ENCODE data around the gene SIRT3.

SIRT3 gene

GRCh38 chr11:235997-236773 lies at the start of gene SIRT3:
SIRT3 (minus strand) TSS chr11:236342; CDS start chr11:236328, 14 bp downstream.
- peak; percentile 55 to 70 for DNase-seq (ENCODE audit: low read depth in 2 of 2)

DNA sequence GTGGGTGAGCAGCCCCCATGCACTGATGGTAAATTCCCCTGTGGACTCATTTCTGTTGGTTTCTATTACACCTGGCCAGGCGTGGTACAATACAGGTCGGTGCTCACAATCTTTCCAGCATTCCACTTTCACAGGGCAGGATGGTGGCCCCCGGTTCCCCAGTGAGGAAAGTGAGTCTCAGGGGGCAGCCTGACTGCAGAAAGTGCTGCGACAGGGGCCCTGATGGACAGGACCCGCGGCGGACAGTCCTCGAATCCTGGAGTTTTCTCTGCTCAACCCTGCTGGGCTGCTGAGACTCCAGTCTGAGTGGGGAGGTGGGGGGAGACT lies 49.7 kb upstream of the SIRT3 start:
- no peak for DNase-seq (ENCODE audit: low read depth in 2 of 2)

GRCh38 chr11:285021-285893 lies 49.1 kb upstream of the SIRT3 start:
- no peak for DNase-seq (ENCODE audit: low read depth in 2 of 2)

GRCh38 chr11:284105-285020 lies 48.2 kb upstream of the SIRT3 start:
- no peak for DNase-seq (ENCODE audit: low read depth in 2 of 2)

- DNase-seq (ENCODE audit: low read depth in 2 of 2): no peak
These were observed 47.4 kb upstream of the SIRT3 start for GRCh38 chr11:283405-284104.

GRCh38 chr11:282630-283360 lies 46.7 kb upstream of the SIRT3 start:
- DNase-seq (ENCODE audit: low read depth in 2 of 2): no peak

- no peak for DNase-seq (ENCODE audit: low read depth in 2 of 2)
These were observed 46.0 kb upstream of the SIRT3 start for GRCh38 chr11:282171-282570.

DNA sequence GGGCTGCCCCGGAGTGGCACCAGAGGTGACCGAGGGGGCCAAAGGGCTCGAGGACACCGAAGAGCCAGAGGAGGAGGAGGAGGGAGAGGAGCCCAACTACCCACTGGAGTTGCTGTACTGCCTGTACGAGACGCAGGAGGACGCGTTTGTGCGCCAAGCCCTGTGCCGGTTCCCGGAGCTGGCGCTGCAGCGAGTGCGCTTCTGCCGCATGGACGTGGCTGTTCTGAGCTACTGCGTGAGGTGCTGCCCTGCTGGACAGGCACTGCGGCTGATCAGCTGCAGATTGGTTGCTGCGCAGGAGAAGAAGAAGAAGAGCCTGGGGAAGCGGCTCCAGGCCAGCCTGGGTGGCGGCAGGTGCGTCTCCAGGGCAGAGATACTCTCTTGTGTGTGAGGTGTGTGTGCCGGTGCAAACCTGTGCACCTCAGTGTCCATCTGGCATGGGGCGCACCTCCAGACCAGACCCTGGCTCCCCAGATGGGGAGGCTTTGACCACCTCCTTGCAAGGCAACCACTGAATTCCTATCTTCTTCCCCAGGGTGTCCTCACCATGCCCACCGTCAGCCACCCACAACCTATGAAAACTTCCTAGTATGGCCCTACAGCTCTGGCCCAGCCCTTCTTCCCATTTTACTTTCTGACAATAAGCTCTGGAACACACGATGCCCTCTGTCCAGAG lies 45.5 kb upstream of the SIRT3 start:
- DNase-seq (ENCODE audit: low read depth in 2 of 2): no peak

DNA sequence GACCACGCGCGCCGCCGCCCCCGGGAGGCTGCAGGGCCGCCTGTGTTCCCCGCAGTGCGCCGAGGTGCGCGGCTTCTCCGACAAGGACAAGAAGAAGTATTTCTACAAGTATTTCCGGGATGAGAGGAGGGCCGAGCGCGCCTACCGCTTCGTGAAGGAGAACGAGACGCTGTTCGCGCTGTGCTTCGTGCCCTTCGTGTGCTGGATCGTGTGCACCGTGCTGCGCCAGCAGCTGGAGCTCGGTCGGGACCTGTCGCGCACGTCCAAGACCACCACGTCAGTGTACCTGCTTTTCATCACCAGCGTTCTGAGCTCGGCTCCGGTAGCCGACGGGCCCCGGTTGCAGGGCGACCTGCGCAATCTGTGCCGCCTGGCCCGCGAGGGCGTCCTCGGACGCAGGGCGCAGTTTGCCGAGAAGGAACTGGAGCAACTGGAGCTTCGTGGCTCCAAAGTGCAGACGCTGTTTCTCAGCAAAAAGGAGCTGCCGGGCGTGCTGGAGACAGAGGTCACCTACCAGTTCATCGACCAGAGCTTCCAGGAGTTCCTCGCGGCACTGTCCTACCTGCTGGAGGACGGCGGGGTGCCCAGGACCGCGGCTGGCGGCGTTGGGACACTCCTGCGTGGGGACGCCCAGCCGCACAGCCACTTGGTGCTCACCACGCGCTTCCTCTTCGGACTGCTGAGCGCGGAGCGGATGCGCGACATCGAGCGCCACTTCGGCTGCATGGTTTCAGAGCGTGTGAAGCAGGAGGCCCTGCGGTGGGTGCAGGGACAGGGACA lies 44.8 kb upstream of the SIRT3 start:
- DNase-seq (ENCODE audit: low read depth in 2 of 2): no peak

DNA sequence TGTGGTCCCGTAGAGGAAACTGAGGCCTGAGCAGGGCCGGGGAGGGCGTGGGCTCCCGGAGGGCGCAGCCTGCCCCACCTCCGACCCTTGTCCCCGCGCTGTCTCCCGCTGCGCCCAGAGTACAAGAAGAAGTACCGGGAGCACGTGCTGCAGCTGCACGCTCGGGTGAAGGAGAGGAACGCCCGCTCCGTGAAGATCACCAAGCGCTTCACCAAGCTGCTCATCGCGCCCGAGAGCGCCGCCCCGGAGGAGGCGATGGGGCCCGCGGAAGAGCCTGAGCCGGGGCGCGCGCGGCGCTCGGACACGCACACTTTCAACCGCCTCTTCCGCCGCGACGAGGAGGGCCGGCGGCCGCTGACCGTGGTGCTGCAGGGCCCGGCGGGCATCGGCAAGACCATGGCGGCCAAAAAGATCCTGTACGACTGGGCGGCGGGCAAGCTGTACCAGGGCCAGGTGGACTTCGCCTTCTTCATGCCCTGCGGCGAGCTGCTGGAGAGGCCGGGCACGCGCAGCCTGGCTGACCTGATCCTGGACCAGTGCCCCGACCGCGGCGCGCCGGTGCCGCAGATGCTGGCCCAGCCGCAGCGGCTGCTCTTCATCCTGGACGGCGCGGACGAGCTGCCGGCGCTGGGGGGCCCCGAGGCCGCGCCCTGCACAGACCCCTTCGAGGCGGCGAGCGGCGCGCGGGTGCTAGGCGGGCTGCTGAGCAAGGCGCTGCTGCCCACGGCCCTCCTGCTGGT lies 44.0 kb upstream of the SIRT3 start:
- no peak for DNase-seq (ENCODE audit: low read depth in 2 of 2)

- no peak for DNase-seq (ENCODE audit: low read depth in 2 of 2)
These were observed 43.2 kb upstream of the SIRT3 start for GRCh38 chr11:279040-279965.

DNA sequence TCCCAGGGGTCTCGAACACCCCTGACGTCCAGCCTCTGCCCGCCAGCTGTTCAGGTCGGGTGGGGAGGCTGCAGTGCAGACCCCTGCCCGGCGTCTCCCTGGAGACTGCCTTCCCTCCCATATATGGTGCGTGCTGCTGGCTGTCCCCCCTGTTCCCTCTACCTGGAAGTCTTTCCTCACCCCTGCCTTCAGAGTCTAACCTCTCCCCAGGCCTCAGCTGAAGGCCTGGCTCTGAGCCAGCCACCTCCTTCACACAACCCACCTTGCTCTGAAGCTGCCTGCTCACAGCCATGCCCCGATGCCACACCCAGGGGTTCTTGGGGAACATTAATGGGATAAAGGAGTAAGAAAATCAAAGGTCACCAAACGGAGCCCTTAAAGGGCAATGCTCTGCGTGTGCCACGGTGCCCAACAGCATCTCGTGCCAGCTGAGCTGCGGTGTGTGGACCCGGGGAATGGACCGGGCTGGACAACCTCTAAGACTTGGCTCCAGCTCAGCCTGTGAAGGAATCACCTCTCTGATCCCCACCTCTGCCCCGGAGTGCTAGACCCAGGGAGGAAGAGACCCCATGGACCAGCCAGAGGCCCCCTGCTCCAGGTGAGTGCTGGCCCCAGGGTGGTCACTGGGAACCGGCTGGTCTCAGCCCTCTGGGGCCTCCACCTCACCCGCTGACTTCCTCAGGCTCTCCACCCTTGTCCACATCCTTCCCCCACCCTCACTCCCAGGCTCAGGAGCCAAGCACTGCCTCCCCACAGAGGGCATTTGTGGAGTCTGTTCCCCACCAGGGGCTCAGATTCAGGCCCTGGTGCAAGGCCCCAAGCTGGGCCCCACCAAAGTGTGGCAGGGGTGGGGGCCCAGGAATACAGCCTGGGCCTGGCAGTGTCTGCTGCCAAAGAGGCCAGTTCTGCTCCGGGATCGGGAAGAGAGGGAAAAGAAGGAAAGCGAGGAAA lies 42.1 kb upstream of the SIRT3 start, which contains the start of gene NLRP6:
Gene NLRP6, plus strand, starts transcription at position 407 of the 951 bp plus-strand sequence. Its CDS starts 163 bp downstream, at position 570.
- DNase-seq (ENCODE audit: low read depth in 2 of 2): no peak

DNA sequence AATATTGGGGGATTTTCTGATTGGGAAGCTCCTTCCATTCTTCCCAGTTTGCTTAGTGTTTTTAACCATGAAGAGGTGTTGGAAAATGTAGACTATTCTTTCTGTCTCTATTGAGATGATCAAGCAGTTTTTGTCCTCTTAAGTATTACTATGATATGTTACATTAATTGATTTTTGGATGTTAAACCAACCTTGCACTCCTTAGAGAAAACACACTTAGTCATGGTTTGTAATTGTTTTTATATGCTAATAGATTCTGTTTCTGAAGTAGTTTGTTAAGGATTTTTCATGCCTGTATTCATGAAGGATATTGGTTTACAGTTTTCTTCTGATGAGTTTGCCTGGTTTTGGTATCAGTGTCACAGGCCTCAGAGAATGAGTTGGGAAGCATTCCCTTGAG lies 40.1 kb upstream of the SIRT3 start:
- no peak for DNase-seq (ENCODE audit: low read depth in 2 of 2)

GRCh38 chr11:272931-273198 lies 36.7 kb upstream of the SIRT3 start:
- no peak for DNase-seq (ENCODE audit: low read depth in 2 of 2)

GRCh38 chr11:272195-272930 lies 36.2 kb upstream of the SIRT3 start:
- DNase-seq (ENCODE audit: low read depth in 2 of 2): no peak

GRCh38 chr11:271319-271715 lies 35.2 kb upstream of the SIRT3 start:
- no peak for DNase-seq (ENCODE audit: low read depth in 2 of 2)
